Gastrocnemius medialis (tissue), 4 donors: ENCODE results near the gene LRP2BP. TPM values are rescaled to one million over a fixed set of nuclear protein-coding genes. Genes with fewer than 3 reads are reported as not detected.
"Not testable (repeated sequence)": the region's sequence is repeated elsewhere in the genome, so short reads cannot be mapped to it uniquely, and the experiment has no call there.

ENCODE experiments used
- ATAC-seq, 2 donors: fragments of 150-250 bp; one replicate each; pipeline ENCODE4 v1.9.1; 2016
- DNase-seq, 2 donors: peaks; one replicate each; pipeline ENCODE4 v3.0.0-alpha.2; 2019
- H3K27ac ChIP-seq, 4 donors: fragments of 200-600 bp; sonication (generic); 1 replicate in 1 of 4; 2 replicates in 3 of 4; pipeline ENCODE4 v1.5.1; 2016 to 2018; ENCODE audit warnings: mild to moderate bottlenecking in 2 of 4, moderate library complexity in 1 of 4
- H3K27me3 ChIP-seq, 3 donors: fragments of 200-600 bp; sonication (generic) in 2 of 3; 1 replicate in 1 of 3; 2 replicates in 2 of 3; pipeline versions ENCODE4 v1.5.1 to v1.6.0; 2016 to 2019; ENCODE audit warnings: mild to moderate bottlenecking in 1 of 3, moderate library complexity in 1 of 3
- H3K36me3 ChIP-seq, 2 donors: fragments of 200-600 bp; sonication (generic) in 1 of 2; one replicate each; pipeline ENCODE4 v1.5.1; 2017 to 2018
- H3K4me1 ChIP-seq, 2 donors: fragments of 200-600 bp; sonication (generic) in 1 of 2; one replicate each; pipeline ENCODE4 v1.5.1; 2016 to 2017; ENCODE audit warnings: mild to moderate bottlenecking in 2 of 2
- H3K4me3 ChIP-seq, 4 donors: fragments of 200-600 bp; sonication (generic) in 3 of 4; 1 replicate in 1 of 4; 2 replicates in 3 of 4; pipeline ENCODE4 v1.5.1; 2016 to 2019; ENCODE audit warnings: mild to moderate bottlenecking in 2 of 4
- H3K9me3 ChIP-seq, 3 donors: fragments of 200-600 bp; sonication (generic) in 2 of 3; 1 replicate in 1 of 3; 2 replicates in 2 of 3; pipeline ENCODE4 v1.5.1; 2016 to 2019
- CTCF ChIP-seq, 5 experiments: fragments of 450-650 bp in 3 of 5; fragments of 200-600 bp in 2 of 5; sonication (generic) in 2 of 5; IDR thresholded peaks in 4 of 5; conservative IDR thresholded peaks in 1 of 5; 1 replicate in 4 of 5; 2 replicates in 1 of 5; pipeline ENCODE4 v1.5.1; 2016 to 2019; ENCODE audit warnings: antibody characterized with exemption in 5 of 5, mild to moderate bottlenecking in 3 of 5, moderate library complexity in 3 of 5
- POLR2A ChIP-seq, 2 donors: fragments of 450-650 bp; IDR thresholded peaks; one replicate each; pipeline ENCODE4 v1.6.1; 2017; ENCODE audit warnings: antibody characterized with exemption in 2 of 2, mild to moderate bottlenecking in 2 of 2, moderate library complexity in 2 of 2
- in situ Hi-C, 4 donors: fragments of 200-750 bp; cut with MboI; loops; one replicate each; pipeline versions ENCODE4 v1.15.0 to v1.8.0; 2017; ENCODE audit warnings: low sequenced_read_pairs in 4 of 4
- intact Hi-C: fragments of 100-400 bp; cut with DNase I; formaldehyde crosslinking; loops from one replicate; pipeline ENCODE4 v1.15.1; 2023; ENCODE audit warnings: low total_unique reads
- total RNA-seq, 4 donors: library from RNA; depleted of rRNA; stranded (reverse); fragments of >200 nt; gene quantifications; one replicate each; pipeline versions ENCODE4 v1.1.0 to v1.2.3, GENCODE V29; 2016

The LRP2BP gene
- total RNA-seq, 4 donors from 2014 or later: 0.20 to 2.0 (median 0.51) TPM

- Histone ChIP-seq H3K27me3 (no peaks in the 10 kb centered on the region), H3K4me1 (no peaks in the 10 kb centered on the region), H3K4me3 (no peak overlapping the region), H3K27ac (no peak overlapping the region), H3K9me3 (no peaks in the 10 kb centered on the region), H3K36me3 (no peaks in the 10 kb centered on the region)
- intact Hi-C loops: no loop called here
- DNase-seq (no peak), ATAC-seq (no peak)
- TF ChIP-seq POLR2A (IDR thresholded peaks at IDR 0.05): no peak
- no peak for TF ChIP-seq CTCF (IDR thresholded peaks at IDR 0.05 in 4 of 5, conservative IDR thresholded peaks at IDR 0.05 in 1 of 5)
- in situ Hi-C loops: no loop called here
Observed at GRCh38 chr4:185364886-185365285, 30.8 kb downstream of the LRP2BP start.

GRCh38 chr4:185363251-185363650 lies 32.5 kb downstream of the LRP2BP start:
- Histone ChIP-seq H3K4me1 (no peaks in the 10 kb centered on the region), H3K27me3 (no peaks in the 10 kb centered on the region), H3K36me3 (no peaks in the 10 kb centered on the region), H3K27ac (peak overlapping the region in 1 of 4 donors; percentile 35), H3K9me3 (no peaks in the 10 kb centered on the region), H3K4me3 (no peak overlapping the region)
- TF ChIP-seq CTCF (IDR thresholded peaks at IDR 0.05 in 4 of 5, conservative IDR thresholded peaks at IDR 0.05 in 1 of 5) (no peak), POLR2A (IDR thresholded peaks at IDR 0.05) (no peak)
- in situ Hi-C loops (no loop called here), intact Hi-C loops (no loop called here)
- ATAC-seq: no peak
- DNase-seq: no peak

- intact Hi-C loops, H3K4me1 ChIP-seq, DNase-seq, H3K4me3 ChIP-seq, in situ Hi-C loops, ATAC-seq, H3K9me3 ChIP-seq, H3K36me3 ChIP-seq, H3K27me3 ChIP-seq: not testable (repeated sequence)
- H3K27ac ChIP-seq: peak overlapping the region in 1 of 4 donors; percentile 35
Observed at GRCh38 chr4:185362570-185362969, 33.2 kb downstream of the LRP2BP start.

- TF ChIP-seq CTCF (IDR thresholded peaks at IDR 0.05 in 4 of 5, conservative IDR thresholded peaks at IDR 0.05 in 1 of 5) (no peak), POLR2A (IDR thresholded peaks at IDR 0.05) (no peak)
- Histone ChIP-seq H3K27me3 (no peaks in the 10 kb centered on the region), H3K4me3 (no peak overlapping the region), H3K4me1 (no peaks in the 10 kb centered on the region), H3K36me3 (no peaks in the 10 kb centered on the region), H3K27ac (no peak overlapping the region), H3K9me3 (no peaks in the 10 kb centered on the region)
- intact Hi-C loops (no loop called here), in situ Hi-C loops (no loop called here)
- no peak for ATAC-seq
- no peak for DNase-seq
Observed at GRCh38 chr4:185361872-185362271, 33.9 kb downstream of the LRP2BP start.

- Histone ChIP-seq H3K9me3 (no peaks in the 10 kb centered on the region), H3K4me1 (no peaks in the 10 kb centered on the region), H3K4me3 (no peak overlapping the region), H3K27ac (no peak overlapping the region), H3K27me3 (no peaks in the 10 kb centered on the region), H3K36me3 (no peaks in the 10 kb centered on the region)
- no peak for TF ChIP-seq CTCF (IDR thresholded peaks at IDR 0.05 in 4 of 5, conservative IDR thresholded peaks at IDR 0.05 in 1 of 5)
- no peak for TF ChIP-seq POLR2A (IDR thresholded peaks at IDR 0.05)
- no peak for DNase-seq
- ATAC-seq: no peak
- intact Hi-C loops (no loop called here), in situ Hi-C loops (no loop called here)
Observed at GRCh38 chr4:185359767-185360446, 35.8 kb downstream of the LRP2BP start.
